ENCODE measurements around the gene NMBR. TPM values are rescaled to one million over a fixed set of nuclear protein-coding genes. Genes with fewer than 3 reads are reported as not detected.

Gene NMBR
- total RNA-seq, 1 experiment from 2014 or later, result not detected

DNA sequence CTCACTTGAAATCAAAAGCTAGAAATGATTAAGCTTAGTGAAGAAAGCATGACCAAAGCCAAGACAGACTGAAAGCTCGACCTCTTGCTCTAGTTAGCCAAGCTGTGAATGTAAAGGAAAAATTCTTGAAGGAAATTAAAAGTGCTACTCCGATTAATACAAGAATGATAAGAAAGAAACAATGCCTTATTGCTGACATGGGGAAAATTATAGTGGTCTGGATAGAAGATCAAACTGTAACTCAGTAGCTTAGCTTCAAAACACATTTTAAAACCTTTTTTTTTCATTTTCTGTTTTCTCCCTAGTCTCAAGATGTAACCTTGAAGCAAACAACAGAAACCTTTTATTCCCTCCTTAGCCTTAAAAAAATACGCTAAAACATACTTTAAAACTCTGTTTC is 25.6 kb downstream of the NMBR start:
- Histone ChIP-seq H3K4ac (ENCODE audit: low read depth, low read length) (no peak overlapping the region), H3K27me3 (ENCODE audit: insufficient read depth, low read length) (no peaks in the 10 kb centered on the region), H2AFZ (ENCODE audit: low read length) (no peak overlapping the region), H3T11ph (ENCODE audit: low read length) (no peak overlapping the region), H2BK120ac (ENCODE audit: low read depth, low read length, poor library complexity, severe bottlenecking) (no peak overlapping the region), H3K23me2 (ENCODE audit: insufficient read length, low read depth, low read length, poor library complexity, severe bottlenecking) (no peaks in the 10 kb centered on the region), H4K91ac (ENCODE audit: insufficient read length, low read depth, low read length) (no peak overlapping the region), H3K4me2 (ENCODE audit: insufficient read depth, insufficient read length, low read length) (no peak overlapping the region), H3K79me1 (ENCODE audit: insufficient read depth, low read depth, low read length, poor library complexity, severe bottlenecking) (no peaks in the 10 kb centered on the region), H3K79me2 (ENCODE audit: insufficient read depth, low read length) (no peaks in the 10 kb centered on the region), H3K4me1 (ENCODE audit: insufficient read depth, low read length) (no peaks in the 10 kb centered on the region), H4K8ac (replicated peaks; ENCODE audit: insufficient read length, low read depth, low read length) (no peak overlapping the region), H3K9me3 (ENCODE audit: control insufficient read depth, low read depth, low read length) (no peaks in the 10 kb centered on the region), H2AK5ac (ENCODE audit: insufficient read length, low read length) (no peak overlapping the region), H3K27ac (ENCODE audit: insufficient read length, low read depth, low read length) (no peak overlapping the region), H4K5ac (ENCODE audit: insufficient read length, low read depth, low read length) (no peak overlapping the region), H3K9ac (ENCODE audit: extremely low read depth, insufficient read length, low read length) (no peak overlapping the region), H2BK5ac (ENCODE audit: insufficient read length, low read length) (no peak overlapping the region), H2BK20ac (ENCODE audit: low read depth, low read length, poor library complexity, severe bottlenecking) (no peak overlapping the region), H2BK15ac (ENCODE audit: low read depth, low read length) (no peak overlapping the region), H3K23ac (ENCODE audit: insufficient read length, low read depth, low read length) (no peak overlapping the region), H2BK12ac (ENCODE audit: insufficient read length, low read depth, low read length) (no peak overlapping the region), H3K14ac (ENCODE audit: insufficient read depth, low read length) (no peak overlapping the region), H3K18ac (ENCODE audit: insufficient read length, low read depth, low read length) (no peak overlapping the region), H3K56ac (ENCODE audit: insufficient read length, low read depth, low read length) (no peak overlapping the region), H4K20me1 (ENCODE audit: control insufficient read depth, insufficient read depth, insufficient read length) (no peaks in the 10 kb centered on the region)
- no peaks in the 10 kb centered on the region for H3K36me3 Mint-ChIP-seq (ENCODE audit: insufficient read depth in 1 of 3, low read depth in 3 of 3)
- no peak for TF ChIP-seq CTCF (conservative IDR thresholded peaks at IDR 0.05)
- no peak overlapping the region for H3K4me3 Mint-ChIP-seq
- no peaks in the 10 kb centered on the region for H3K27me3 Mint-ChIP-seq (ENCODE audit: low read depth)
- no peak overlapping the region for H3K27ac Mint-ChIP-seq
- no peaks in the 10 kb centered on the region for H3K4me1 Mint-ChIP-seq
- 100% methylated on average over 1 of the region's 3 CpGs for WGBS (ENCODE audit: extremely low coverage, insufficient read length, low lambda C conversion rate)
- DNase-seq, result no peak
- no peaks in the 10 kb centered on the region for H3K9me3 Mint-ChIP-seq

Measured in H9 (cell line).